ENCODE measurements around the gene YAF2.
A peak's percentile ranks its signal among the peaks of the same experiment; 100 is the strongest.
"Not testable (repeated sequence)": the region's sequence is repeated elsewhere in the genome, so short reads cannot be mapped to it uniquely, and the experiment has no call there.

The YAF2 gene

GRCh38 chr12:42192686-42193085 lies 45.4 kb downstream of the YAF2 start:
- DNase-seq, result no peak

- DNase-seq, result no peak
These were observed 45.8 kb downstream of the YAF2 start for GRCh38 chr12:42192258-42192657.

- no peak for DNase-seq
These were observed 47.7 kb downstream of the YAF2 start for GRCh38 chr12:42190376-42190775.

GRCh38 chr12:42188275-42188674 lies 49.8 kb downstream of the YAF2 start:
- DNase-seq, result not testable (repeated sequence)

GRCh38 chr12:42187799-42188198 lies 50.2 kb downstream of the YAF2 start:
- no peak for DNase-seq

GRCh38 chr12:42186793-42187192 lies 51.3 kb downstream of the YAF2 start:
- DNase-seq, result no peak

DNA sequence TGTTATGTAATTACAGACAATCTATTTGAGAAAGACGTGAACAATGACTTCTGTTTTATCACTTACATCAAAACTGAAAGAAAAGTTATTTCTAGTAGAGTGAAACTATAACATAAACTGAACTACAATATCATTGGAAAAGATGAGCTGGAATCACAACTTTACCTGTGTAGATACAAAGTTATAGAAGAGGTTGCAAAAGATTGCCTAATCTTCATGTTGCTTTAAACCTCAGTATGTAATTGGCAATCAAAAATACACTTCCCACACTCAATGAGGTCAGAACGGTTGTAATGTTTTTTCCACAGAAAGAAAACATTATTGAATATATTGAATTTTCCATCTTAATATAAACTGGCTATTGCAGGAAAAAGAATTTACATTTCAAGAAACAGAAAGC lies 55.7 kb downstream of the YAF2 start:
- no peak for DNase-seq

DNA sequence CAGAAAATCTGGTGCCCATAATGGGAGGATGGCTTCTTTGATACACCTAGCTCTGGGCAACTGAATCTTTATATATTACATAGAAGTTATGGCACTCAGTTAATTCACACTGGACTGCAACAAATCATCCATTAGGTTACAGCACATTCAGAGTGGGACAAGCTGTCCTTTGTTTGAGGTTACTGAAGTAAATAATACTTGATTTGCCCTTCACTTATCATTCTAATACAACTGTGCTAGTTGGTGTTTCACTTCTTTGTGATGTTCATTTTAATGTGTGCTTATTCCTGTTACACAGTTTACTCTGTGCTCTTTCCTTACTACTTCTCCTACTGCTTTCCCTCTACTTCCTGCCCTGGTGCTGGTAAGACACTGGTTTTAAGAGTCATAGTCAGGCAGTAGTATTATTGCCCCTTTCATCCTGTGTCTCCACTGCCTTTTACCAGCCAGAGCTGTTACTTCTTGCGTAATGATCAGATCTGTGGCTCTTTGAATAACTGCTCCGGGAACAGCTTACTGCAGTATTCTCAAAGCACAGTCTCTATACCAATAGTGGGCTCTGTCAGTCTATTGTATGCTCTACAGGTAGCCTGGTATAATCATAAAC lies 57.0 kb downstream of the YAF2 start:
- DNase-seq, result no peak

GRCh38 chr12:42178101-42178500 lies 59.9 kb downstream of the YAF2 start:
- DNase-seq, result no peak

- no peak for DNase-seq
These were observed 63.1 kb downstream of the YAF2 start for GRCh38 chr12:42174978-42175377.

DNA sequence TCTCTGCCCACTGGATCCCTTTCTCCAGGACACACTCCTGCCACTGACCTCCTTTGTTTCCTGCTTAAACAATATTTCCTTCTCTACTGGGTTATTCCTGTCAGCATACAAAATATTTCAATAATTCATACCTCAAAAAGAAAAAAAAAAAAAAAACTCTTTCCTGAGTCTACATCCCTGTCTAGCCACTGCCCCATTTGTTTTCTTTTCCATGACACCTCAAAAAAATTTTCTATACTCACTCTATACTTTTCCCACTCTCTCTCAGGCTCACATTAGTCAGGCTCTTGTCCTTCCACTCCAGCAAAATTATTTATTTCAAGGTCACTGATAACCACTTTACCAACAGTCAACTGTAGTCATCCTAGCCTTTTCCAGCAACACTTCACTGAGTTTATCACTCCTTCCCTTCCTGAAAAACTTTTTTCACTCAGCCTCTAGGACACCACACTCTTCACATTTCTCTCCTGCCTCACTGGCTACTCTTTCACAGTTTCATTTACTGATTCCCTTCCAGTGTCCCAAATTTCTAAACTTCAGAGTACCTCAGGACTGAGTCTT lies 64.0 kb downstream of the YAF2 start:
- no peak for DNase-seq

GRCh38 chr12:42172441-42173210 lies 65.4 kb downstream of the YAF2 start:
- no peak for DNase-seq

- DNase-seq, result no peak
These were observed 70.3 kb downstream of the YAF2 start for GRCh38 chr12:42167711-42168110.

DNA sequence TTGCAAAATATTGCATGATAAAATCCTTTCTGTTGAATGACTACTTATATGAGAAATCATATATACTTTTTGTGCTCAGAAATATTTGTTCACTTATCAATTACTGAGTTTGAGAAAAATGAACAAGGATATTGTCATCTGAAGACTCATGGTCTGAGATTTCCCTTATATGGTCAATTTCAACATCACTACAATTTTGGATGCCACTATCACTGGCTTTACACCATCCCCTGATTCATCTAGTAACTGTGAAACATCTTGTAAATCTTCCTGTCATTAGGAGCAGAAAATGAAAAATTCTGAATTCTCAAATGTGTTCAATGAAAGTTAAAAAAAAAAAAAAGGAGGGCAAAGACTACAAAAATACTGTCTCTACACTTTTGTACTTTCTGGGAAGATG lies 71.5 kb downstream of the YAF2 start:
- DNase-seq, result no peak

GRCh38 chr12:42163913-42164312 lies 74.1 kb downstream of the YAF2 start:
- DNase-seq, result no peak

GRCh38 chr12:42162965-42163364 lies 75.1 kb downstream of the YAF2 start:
- DNase-seq, result no peak

DNA sequence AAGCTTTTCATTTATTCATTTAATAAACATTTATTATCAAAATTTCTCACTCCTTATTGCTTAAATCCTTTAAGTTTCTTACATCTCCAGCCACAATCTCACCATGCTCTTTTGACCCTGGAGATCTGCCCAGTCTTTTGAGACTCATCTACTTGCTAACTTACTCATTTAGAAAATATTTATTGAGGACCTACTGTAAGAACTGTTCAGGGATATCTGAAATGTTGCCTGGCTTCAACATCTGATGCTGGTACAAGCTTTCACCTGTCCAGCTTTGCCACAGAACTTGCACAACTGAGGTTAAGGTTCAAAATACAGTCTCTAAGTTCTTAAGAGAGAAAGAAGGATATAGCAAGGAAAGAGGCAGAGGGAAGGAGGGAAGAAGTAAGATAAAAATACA lies 75.9 kb downstream of the YAF2 start:
- no peak for DNase-seq

DNA sequence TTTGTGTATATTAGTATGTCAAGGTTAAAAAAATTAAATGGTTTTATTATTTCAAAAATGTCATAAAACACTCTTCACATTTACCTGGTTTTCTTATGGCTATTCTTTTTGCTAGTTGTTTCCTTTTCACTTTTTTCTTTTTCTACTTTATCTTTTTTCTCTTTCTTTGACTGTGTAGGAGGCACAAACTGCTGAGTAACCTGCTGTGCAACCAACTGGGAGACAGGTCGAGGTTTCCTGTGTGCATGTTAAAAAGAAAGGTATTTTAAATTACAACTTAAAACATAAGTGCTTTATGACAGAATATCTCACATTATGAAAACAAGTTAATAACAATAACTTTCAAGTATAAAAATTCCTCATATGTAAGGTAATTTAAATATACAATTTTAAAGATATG lies 76.5 kb downstream of the YAF2 start:
- no peak for DNase-seq

DNA sequence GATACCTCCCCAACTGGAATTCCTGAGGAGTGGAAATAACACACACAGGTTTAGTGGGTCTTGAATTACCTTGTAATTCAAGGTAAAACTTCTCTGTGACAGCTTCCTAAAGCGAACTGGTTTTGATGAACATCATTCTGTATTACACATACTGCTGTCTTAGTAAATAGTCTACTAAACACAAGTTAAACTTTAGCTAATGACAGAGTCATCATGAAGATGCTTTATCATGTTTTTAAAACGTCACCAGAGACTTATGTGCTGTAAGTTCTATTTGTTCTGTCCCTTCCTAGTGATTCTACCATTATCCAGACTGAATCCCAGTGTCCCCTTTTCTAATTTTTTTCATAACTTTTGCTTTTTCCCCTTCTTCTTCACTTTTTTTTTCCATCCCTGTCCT lies 81.8 kb downstream of the YAF2 start:
- DNase-seq, result no peak

- DNase-seq, result no peak
These were observed 92.4 kb downstream of the YAF2 start for GRCh38 chr12:42145552-42146215.

GRCh38 chr12:42145197-42145549 lies 92.9 kb downstream of the YAF2 start:
- DNase-seq, result no peak

DNA sequence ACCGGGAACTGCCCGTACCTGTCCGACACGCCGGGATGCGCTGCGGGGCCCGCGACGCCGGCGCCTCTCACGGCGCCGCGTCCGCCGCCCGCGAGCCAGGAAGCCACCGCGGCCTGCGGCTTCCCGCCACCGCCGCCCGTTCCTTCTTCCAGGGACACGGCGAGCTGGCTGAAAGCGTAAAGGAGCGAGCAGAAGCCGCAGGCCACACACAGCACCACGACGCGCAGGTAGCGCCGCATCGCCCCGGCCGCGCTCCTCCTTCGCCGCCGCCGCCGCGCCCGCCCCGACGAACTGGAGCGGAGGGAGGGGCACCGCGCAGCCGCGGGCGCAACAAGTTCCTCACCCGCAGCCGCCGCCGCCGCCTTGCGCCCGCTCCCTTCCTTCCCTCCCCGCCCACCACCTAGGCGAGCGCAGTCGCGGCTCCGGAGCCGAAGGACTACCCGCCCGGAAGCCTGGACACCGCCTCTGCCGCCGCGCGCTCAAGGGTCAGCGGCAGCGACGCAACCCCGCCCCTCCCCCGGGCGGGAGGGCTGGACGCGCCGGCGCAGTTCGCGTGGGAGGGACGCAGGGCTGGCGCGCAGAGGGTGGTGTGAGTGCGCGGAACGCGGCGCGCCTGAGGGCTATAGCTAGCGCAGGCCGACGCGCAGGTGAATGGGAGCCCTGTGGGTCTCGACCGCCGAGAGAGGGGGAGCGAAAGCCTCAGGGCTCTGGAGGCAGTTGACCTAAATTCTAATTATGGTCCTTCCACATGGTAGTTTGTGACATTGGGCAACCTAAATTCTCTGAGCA lies 93.4 kb downstream of the YAF2 start, which contains the start of gene GXYLT1:
TSS of gene GXYLT1 (minus strand) at position 467 of the 789 bp plus-strand sequence. CDS start at position 239, 228 bp downstream.
- peak; percentile 95 to 96 for DNase-seq

- DNase-seq, result no peak
These were observed 94.0 kb downstream of the YAF2 start for GRCh38 chr12:42144158-42144407.

Measured in NCI-H2081 (cell line).